Medulla oblongata (tissue), 1 donor: ENCODE data around the gene ADGRA1.
"Not testable (repeated sequence)": the region's sequence is repeated elsewhere in the genome, so short reads cannot be mapped to it uniquely, and the experiment has no call there.

Experiments
- DNase-seq: peaks from one replicate; pipeline ENCODE4 v3.0.0-alpha.2; 2015; ENCODE audit errors: extremely low spot score

The ADGRA1 gene

GRCh38 chr10:133087679-133088178, at the start of gene ADGRA1:
ADGRA1 (plus strand) TSS chr10:133087924; CDS start chr10:133088910, 986 bp downstream.
- DNase-seq: peak; percentile 15

GRCh38 chr10:133038036-133038823, 49.5 kb upstream of the ADGRA1 start:
- no peak for DNase-seq

GRCh38 chr10:133039107-133039802, 48.5 kb upstream of the ADGRA1 start:
- DNase-seq: no peak

- no peak for DNase-seq
Measured at GRCh38 chr10:133039803-133040165, 47.9 kb upstream of the ADGRA1 start.

GRCh38 chr10:133040198-133040597, 47.5 kb upstream of the ADGRA1 start:
- DNase-seq: no peak

- DNase-seq: no peak
Measured at GRCh38 chr10:133041101-133041500, 46.6 kb upstream of the ADGRA1 start.

GRCh38 chr10:133042061-133042460, 45.7 kb upstream of the ADGRA1 start:
- no peak for DNase-seq

- no peak for DNase-seq
Measured at GRCh38 chr10:133042816-133043215, 44.9 kb upstream of the ADGRA1 start.

GRCh38 chr10:133043541-133044225, 44.0 kb upstream of the ADGRA1 start:
- no peak for DNase-seq

- DNase-seq: no peak
Measured at GRCh38 chr10:133044401-133044811, 43.3 kb upstream of the ADGRA1 start.

- no peak for DNase-seq
Measured at GRCh38 chr10:133045556-133046389, 42.0 kb upstream of the ADGRA1 start.

- DNase-seq: no peak
Measured at GRCh38 chr10:133046390-133046765, 41.3 kb upstream of the ADGRA1 start.

GRCh38 chr10:133047526-133048123, 40.1 kb upstream of the ADGRA1 start:
- DNase-seq: no peak

GRCh38 chr10:133048266-133048665, 39.5 kb upstream of the ADGRA1 start:
- no peak for DNase-seq

- DNase-seq: no peak
Measured at GRCh38 chr10:133048926-133049325, 38.8 kb upstream of the ADGRA1 start.

GRCh38 chr10:133049639-133050038, 38.1 kb upstream of the ADGRA1 start:
- DNase-seq: no peak

- no peak for DNase-seq
Measured at GRCh38 chr10:133050371-133050770, 37.4 kb upstream of the ADGRA1 start.

- DNase-seq: no peak
Measured at GRCh38 chr10:133052076-133052475, 35.6 kb upstream of the ADGRA1 start.

- not testable (repeated sequence) for DNase-seq
Measured at GRCh38 chr10:133053527-133054133, 34.1 kb upstream of the ADGRA1 start.

GRCh38 chr10:133055470-133055869, 32.3 kb upstream of the ADGRA1 start:
- no peak for DNase-seq

- no peak for DNase-seq
Measured at GRCh38 chr10:133056001-133056400, 31.7 kb upstream of the ADGRA1 start.
